ENCODE data around the gene PLA2G7.

The PLA2G7 gene

DNA sequence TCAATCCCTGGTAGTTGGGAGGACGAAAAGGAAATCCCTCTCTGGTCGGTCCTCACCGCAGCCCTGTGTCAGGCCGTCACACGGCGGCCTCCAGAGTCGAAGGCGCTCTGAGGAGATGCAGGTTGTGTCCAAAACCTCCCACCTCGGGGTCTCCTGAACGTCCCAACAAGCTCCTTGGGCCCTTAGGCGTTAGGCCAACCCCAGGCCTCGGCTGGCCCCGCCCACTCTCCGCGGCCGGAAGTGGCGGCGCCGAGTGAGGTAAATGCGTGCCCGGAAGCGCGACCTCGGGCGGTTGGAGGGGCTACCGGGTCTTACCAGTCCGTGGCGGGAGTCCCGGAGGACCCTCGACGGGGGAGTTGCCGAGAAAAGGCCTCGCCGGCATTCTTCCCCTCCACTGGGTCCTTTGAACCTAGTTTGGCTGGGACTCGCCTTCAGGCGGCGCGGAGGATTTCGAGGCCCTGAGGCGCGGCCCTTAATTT is 47.5 kb downstream of the PLA2G7 start, which contains the start of gene TDRD6:
Gene TDRD6, plus strand, starts transcription at position 267 of the 479 bp plus-strand sequence. CDS start 244 bp downstream, outside the sequence.
- no peak for DNase-seq

DNA sequence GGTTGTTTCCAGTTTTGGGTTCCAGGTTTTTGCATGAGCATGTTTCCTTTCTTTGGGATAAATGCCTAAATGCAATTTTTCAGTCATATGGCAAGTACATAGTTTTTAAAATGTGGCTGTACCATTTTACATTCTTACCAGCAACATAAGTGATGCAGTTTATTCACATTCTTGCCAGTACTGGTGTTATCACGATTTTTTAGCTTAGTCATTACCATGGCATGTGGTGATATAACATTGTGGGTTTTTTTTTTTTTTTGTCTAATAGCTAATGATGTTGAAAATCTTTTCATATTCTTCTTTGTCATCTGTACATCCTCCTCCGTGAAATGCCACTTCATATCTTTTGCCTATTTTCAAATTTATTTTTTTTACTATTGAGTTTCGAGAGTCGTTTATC is 50.4 kb downstream of the PLA2G7 start:
- no peak for DNase-seq

DNA sequence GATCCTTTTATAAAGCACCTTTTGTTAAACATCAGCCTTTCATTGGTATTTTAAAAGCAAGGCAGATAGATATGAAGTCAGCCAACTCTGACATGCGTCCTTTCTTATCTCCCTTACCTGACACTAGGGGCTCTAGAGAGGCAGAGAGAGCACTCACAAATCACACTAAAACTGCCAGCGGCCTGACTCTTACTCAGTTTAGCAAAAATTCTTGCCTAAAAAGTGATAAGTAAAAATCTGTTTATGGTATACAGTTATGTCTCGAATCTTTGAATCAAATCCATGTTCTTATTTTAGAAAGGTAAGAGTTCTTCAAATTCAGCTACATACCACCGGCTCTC is 57.9 kb downstream of the PLA2G7 start:
- no peak for DNase-seq

DNA sequence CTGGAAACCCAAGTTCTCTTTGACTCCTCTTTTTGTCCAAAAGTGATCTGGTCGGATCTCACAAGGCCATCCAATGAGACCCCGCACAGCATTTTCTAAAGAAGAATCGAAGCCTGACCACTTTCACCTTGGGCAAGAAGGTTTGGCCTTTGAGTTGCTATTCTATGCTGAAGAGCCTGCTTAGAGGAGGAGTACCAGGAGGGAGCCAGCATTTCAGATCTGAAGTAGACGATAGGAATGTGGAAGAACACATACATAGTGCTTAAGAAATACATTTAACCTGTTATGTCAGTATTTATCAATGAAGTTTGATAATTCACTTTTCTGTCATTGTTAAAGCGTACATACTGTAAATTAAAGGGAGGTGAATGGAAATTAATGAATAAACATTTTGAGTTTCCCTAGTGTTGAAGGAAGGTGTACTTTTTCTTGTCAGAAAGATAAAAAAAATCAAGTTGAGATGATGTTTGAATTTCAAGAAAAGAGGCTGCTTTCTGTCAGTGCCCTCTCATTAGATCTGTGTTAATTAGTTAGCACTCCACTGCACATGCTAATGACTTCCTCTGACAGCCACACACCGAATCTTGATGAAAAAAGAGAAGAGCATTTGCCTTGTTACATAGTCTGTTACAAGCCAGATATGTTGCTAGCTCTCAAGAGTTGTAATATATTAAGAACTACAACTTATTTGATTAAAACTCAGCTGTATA is 58.4 kb downstream of the PLA2G7 start:
- no peak for DNase-seq

DNA sequence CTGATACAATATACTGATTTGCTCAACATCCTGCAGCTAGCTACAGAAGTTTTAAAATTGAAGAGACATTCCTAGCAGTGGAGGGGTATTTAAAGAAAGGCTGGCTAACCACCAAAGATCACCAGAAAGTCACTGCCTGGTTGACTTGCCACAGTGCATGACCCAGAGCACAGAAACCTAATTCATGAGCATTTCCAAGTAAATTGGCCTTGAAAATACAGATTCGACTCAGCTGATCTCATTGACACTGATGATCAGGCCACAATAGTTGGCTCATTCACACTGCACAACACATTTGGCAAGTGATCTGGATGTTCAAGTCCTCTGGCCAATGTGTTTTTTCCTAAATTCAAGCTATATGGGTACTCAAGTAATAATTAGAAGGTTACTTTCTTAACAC is 60.8 kb downstream of the PLA2G7 start:
- no peak for DNase-seq

DNA sequence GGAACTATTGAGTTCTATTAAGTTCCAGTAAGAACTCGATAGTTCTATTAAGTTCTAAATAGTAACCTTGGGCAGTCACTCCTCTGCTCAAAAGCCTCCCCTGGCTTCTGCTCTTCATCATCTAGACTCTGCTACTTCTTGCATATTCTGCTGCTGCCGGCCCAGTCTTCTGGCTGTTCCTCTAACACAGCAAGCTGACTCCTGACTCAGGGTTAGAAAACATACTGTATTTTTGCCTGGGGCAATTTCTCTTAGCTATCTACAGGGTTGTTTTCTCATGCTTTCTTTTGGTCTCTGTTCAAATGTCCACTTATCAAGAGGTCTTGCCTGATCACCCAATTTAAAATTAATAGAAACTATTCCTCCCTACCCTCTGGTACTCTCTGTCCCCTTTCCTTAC is 67.8 kb downstream of the PLA2G7 start:
- no peak for DNase-seq

DNA sequence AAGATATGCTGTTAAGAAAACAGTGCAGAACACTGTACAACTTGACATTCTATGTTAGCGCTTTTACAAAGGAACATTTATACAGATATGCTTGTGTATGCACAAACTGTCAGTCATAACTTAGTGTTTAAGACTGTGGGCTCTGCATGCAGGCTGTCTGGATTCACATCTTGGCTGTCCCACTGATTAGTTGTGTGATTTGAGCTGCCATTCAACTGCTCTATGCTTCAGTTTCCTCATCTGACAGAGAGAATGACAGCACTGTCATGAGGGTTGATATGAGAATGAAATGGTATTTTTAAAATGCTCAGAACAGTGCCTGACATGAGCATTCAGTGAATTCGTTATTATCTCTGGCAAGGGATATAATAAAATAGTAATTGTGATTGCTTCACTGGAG is 73.7 kb downstream of the PLA2G7 start:
- DNase-seq = no peak

DNA sequence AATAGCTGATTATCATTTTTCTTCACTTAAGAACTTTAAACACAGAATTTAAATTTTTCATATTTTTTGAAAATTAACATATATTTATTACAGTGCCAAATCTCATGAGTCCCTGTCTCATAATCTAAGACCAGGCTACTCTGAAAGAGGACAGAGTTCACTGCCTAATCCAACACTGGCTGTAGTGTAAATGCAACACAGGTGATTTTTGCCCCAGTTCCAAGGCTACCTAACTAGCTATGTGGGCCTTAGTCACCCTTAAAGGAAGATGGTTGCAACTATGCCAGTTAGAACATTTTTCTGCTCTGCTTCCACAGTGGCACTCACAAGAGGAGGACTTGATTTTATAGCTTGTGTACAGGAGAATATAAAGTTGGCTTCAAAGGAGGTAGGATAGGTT is 77.5 kb downstream of the PLA2G7 start:
- no peak for DNase-seq

DNA sequence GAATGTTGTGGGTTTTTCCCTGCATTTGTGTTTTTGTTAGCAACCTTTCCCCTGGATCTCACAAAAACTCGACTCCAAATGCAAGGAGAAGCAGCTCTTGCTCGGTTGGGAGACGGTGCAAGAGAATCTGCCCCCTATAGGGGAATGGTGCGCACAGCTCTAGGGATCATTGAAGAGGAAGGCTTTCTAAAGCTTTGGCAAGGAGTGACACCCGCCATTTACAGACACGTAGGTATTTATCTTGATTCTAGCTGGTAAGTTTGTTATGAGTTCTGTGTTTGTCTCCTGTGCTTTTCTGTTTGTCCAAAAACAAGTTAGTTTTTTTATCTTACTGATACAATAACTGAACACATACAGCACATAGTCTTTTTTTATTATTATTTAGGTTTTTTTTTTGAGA is 79.4 kb downstream of the PLA2G7 start:
- DNase-seq = no peak

Data from activated effector memory CD4-positive, alpha-beta T cell treated with Interleukin-2 at 50 U/mL for 16 hours (primary cell).